ENCODE data around the gene CFAP73.

GRCh38 chr12:113099764-113100163, 49.8 kb upstream of the CFAP73 start:
- TF ChIP-seq, protein P1, sequence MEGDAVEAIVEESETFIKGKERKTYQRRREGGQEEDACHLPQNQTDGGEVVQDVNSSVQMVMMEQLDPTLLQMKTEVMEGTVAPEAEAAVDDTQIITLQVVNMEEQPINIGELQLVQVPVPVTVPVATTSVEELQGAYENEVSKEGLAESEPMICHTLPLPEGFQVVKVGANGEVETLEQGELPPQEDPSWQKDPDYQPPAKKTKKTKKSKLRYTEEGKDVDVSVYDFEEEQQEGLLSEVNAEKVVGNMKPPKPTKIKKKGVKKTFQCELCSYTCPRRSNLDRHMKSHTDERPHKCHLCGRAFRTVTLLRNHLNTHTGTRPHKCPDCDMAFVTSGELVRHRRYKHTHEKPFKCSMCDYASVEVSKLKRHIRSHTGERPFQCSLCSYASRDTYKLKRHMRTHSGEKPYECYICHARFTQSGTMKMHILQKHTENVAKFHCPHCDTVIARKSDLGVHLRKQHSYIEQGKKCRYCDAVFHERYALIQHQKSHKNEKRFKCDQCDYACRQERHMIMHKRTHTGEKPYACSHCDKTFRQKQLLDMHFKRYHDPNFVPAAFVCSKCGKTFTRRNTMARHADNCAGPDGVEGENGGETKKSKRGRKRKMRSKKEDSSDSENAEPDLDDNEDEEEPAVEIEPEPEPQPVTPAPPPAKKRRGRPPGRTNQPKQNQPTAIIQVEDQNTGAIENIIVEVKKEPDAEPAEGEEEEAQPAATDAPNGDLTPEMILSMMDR (IDR thresholded peaks at IDR 0.05 in 8 of 11, conservative IDR thresholded peaks at IDR 0.05 in 3 of 11): no peak
- TF ChIP-seq POLR2AphosphoS5 (IDR thresholded peaks at IDR 0.05): peak in 2 of 3 donors; percentile 44 to 72
